ENCODE measurements around the gene TTLL12.

TTLL12 gene

DNA sequence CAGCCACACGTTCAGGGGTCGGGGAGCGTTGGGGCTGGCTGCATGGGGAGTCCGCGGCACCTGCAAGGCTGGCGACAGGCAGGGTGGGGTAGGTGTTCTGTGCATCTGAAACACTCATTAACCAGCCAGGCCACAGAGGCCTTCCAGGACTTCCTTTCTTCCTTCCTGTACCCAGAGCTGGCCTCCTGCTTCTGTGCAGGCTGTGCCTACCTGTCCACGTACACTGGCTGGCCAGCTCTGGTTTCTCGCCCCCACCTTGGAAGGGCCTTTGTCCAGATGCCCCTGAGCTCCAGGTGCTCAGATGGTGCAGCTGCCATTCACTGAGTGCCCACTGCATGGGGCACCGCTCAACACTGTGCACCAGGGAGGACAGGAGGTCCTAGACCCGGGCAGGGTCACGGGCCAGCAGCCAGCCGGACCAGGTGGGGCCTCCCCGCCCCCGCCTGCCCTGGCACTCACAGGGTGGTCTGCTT lies 15.9 kb downstream of the TTLL12 start:
- DNase-seq = no peak

DNA sequence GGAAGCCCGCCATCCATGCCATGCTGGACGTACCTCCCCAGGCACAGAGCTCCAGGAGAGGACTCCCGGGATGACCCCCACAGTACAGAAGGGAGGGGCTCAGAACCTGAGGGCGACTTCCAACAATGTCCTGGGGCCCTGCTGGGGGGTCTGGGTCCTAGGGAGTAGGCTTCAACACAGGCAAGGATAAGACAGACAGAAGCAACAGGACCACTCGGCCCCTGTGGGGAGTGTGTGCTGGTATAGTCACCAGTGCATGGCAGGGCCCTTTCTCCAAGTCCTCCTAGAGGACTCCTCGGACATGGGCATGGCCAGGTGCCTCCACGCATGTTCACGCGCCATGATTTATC lies 16.8 kb downstream of the TTLL12 start:
- no peak for DNase-seq

DNA sequence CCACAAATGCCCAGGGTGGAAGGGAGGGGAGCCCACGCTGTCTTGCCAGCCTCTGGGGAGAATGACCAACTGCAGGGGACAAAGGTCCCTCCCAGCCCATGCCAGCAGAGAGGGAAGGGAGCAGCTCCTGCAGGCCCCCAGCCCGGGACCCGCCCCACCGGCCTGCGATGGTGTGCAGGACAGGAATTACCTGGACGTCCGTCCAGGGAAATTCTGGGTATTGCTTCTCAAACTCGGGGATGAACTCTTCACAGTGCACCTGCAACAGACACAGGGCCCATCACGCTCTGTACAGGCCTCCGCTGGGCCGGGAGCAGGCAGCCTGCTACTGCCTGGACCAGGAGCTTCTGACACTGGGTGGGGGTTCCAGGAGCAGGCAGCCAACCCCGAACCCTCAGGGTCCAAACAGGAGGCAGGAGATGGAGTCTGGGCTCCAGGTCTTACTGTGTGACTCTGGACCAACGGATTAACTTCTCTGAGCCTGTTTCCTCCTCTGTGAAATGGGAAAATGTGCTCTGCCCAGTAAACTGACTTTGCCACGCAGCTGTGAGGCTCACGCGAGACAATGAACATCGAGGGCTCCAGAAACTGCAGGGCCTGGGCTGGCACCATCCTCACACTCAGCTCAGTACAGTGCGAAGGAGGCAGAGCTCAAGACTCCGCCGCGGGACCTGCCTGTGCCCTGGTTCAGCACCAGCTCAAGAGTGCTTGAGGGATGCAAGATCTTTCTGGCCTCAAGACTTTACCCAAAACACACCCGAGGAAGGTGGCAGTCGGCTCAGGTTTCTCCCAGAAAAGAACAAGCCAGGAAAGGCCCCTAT lies 17.4 kb downstream of the TTLL12 start:
- DNase-seq = no peak

DNA sequence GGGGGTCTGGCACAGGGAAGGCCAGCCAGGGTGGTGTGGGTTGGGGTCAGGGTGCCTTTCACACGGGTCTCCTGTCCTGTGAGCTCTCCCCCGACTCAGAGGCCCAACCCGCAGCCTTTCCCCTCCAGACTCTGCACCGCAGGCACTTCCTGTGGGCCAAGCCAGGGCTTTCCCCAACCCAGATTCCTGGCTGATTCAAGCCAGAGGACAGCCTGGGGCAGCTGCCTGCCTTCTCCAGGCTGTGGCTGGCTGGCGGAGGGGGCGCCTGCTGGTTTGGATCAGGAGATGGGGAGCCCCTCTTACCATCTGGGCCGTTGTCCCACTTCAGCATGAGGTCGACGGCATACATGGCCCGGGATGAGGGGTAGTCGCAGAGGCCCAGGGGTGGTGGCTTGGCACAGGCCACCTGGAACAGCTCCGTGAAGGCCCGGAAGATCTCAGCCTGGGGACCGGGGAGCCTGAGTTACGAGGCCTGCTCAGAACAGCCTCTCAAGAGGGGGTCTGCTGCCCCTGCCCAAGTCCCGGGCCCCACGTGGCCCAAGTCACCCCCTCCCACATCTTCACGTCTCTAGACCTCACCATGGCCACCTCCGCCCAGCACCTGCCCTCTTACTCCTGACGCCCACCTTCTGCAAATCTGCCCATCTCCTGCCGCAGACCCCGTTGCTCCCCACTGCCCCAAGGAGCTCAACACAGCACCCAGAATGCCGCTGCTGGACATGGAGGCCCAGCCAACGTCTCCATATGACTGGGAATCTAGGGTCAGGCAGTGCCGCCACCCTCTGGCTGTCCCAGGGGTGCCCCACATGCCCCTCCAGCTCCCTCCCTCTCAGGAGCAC lies 18.2 kb downstream of the TTLL12 start:
- DNase-seq = no peak

DNA sequence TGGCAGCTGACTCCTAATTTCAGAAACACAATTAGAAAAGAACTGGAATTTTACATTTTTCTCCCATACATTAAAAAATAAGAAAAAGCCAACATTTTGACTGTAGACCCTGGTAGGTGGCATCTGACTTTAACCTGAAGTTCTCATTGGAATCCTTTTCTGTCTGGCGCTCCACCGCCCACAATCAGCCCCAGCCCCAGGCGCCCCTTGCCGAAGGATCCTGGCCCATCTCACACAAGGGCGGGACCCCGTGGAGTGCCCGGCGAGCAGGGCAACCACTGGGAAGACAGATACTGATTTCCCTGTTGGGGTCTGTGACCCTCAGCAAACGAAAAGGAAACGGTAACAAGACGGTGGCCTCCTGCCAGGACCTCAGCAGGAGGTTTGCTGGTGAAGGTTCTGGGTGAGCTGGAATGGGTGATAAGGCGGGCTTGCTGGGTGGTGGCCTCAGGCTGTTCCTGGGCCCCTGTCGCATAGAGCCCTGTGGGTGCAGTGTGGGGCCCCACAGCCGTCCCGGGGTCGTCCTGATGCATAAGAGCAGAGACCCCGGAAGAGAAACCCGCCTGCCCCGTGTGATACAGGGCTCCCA lies 19.8 kb downstream of the TTLL12 start:
- DNase-seq = no peak

GRCh38 chr22:43166132-43166930 lies 20.6 kb downstream of the TTLL12 start:
- DNase-seq = no peak

- DNase-seq = no peak
Observed at GRCh38 chr22:43164636-43165035, 22.3 kb downstream of the TTLL12 start.

DNA sequence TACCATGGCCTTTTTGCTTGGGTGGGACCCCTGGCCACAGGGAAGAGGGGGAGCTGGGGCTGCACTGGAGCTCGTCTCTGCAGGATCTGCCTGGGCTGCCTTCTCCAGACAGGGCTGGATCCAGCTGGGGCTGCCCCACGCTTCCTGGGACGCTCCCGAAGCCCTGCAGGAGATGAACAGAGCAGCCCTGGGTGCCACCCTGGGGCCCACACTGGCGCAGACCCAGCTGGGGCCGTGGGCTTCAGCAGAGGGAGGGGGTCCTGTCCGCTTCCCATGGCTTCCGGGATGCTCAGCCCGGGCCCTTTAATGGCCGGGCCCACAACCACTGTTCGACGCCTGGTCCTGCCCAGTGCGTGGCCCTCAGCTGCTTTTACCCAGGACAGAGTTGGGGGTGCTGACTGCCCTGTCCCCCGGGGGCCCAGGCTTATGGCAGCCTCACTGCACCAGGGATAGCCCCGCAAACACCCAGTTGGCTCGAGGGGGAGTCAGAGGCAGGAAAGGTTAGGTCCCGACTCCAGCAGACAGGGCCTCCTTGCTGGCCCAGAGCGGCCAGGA lies 23.6 kb downstream of the TTLL12 start:
- no peak for DNase-seq

- DNase-seq = no peak
Observed at GRCh38 chr22:43162412-43163150, 24.4 kb downstream of the TTLL12 start.

DNA sequence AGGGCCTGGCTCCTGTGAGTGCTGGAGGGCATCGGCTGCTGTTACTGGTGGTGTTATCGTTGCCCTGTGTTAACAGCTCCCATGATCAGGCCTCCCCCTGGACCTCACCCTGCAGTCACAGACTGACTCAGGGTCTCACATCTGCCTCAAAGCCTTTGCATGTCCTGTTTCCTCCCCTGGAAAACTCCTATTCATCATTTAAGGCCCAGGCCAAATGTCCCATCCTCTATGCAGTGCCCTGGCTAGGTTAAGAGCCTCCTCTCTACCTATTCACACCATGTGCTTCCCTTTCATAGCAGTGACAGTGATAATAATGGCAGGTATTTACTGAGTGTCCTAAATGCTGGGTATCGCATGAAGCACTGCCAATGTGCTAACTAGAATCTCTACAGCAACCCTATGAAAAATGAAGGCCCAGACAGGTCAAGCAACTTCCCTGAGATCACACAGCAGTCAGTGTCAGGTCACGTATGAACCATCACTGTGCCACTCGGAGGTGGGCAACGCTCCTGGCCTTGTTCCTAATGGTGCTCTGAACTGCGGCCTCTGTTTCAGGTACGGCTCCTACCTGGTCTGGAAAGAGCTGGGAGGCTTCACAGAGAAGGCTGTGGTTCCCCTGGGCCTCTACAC lies 26.3 kb downstream of the TTLL12 start:
- no peak for DNase-seq

GRCh38 chr22:43159484-43160178 lies 27.3 kb downstream of the TTLL12 start:
- no peak for DNase-seq

DNA sequence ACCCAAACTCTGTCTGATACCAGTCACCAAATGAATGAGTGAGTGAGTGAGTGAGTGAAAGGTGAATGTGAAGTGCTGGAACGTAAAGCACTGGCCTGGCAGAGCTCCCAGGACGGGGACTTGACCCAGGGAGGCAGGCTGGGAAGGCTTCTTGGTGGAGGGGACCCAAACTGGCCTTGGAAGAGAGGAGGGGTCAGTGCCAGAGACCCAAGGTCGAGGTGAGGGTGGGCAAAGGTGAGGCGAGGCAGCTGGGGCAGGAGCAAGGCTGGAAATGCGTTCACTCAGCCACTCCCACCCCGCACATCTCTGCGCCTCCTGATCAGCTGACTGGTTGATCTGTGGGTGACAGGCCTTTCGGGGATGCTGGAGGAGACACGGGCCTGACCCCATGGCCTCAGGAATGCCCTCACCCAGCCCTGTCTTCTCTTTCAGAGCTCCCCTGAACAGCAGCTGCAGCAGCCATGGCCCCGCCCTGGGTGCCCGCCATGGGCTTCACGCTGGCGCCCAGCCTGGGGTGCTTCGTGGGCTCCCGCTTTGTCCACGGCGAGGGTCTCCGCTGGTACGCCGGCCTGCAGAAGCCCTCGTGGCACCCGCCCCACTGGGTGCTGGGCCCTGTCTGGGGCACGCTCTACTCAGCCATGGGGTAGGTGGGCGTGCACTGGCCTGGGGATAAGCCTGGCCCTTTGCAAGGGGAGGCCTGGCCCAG lies 28.0 kb downstream of the TTLL12 start:
- no peak for DNase-seq

DNA sequence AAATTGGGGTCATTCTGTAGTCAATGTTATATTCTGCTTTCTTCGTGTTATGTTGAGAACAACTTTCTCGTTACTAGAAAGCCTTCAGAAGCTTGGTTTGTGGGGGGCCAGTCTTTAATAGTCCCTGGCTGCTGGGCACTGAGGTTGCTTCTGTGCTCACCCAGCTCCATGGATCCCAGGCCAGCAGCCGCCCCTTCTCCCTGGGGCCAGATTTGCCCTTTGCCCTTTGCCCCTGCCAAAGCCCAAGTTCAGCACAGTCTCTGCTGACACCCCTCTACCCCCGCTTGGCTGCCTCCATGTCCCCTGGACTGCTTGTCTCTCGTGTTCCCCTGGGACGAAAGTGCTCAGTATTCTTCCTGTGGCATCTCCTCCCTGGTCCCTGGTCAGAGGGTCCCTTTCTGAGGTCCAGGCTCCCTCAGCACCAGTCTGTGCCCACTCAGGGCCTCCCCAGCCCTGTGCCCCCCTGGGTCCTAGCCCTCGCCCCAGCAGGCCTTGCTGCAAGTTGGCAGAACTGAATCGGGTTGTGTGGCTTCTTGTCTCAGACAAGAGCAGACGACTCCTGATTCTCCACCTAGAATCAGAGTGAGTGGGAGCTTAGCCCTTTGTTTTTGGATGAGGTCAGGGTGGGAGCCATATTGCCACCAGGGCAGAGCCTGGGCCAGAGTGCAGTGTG lies 28.9 kb downstream of the TTLL12 start:
- no peak for DNase-seq

GRCh38 chr22:43156413-43156812 lies 30.5 kb downstream of the TTLL12 start:
- DNase-seq = no peak

DNA sequence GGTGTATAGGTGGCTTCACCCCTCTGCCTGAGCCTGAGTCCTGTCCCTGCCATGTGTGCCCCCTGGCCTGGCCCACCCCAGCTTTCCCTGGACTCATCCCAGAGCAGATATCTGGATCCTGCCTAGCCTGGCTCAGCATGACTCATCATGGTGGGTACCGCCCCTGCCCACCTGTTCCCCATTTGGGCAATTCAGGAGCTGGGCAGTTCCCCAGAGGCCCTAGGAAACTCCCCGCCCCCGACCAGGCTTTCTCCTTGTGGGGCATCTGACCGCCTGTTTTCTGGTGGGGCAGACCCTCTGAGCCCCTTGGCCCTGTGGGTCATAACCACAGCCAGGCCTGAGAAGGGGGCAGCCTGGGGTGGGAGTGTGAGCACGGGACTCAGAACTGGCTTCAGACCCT lies 31.1 kb downstream of the TTLL12 start:
- no peak for DNase-seq

GRCh38 chr22:43154887-43155536 lies 31.9 kb downstream of the TTLL12 start:
- no peak for DNase-seq

GRCh38 chr22:43153899-43154298 lies 33.0 kb downstream of the TTLL12 start:
- no peak for DNase-seq

DNA sequence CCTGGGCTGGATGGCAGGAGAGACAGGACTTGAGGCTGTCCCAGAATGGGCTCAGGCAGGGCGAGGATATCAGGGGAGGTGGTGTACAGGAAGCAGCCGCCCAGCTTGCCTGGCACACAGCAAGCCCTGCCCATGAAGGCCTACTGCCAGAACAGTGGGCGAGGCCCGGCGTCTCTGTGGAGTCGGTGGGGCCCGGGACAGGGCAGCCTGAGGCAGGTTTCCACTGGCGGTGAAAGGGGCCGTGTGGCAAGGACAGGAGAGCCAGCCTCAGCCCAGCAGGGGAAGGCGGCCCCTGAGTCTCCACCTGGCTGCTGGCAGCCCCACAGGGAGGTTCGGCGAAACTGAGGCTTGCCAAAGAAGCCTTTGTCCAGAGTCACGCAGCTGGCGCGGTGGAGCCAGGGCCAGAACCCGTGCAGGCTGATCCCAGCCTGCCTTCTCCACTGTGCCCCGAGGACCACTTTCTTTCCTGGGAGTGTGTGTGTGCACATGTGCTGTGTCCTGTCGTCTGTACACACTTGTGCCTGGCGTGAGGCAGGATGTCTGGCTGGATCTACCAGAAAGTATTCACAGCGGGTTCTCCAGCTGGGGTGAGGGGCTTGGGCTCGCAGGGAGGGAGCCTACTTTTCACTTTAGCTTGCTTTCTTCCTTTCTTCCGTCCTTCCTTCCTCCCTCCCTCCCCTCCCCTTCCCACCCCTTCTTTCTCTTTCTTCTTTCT lies 34.4 kb downstream of the TTLL12 start:
- DNase-seq = no peak
